ENCODE measurements around the gene KRT4.

DNA sequence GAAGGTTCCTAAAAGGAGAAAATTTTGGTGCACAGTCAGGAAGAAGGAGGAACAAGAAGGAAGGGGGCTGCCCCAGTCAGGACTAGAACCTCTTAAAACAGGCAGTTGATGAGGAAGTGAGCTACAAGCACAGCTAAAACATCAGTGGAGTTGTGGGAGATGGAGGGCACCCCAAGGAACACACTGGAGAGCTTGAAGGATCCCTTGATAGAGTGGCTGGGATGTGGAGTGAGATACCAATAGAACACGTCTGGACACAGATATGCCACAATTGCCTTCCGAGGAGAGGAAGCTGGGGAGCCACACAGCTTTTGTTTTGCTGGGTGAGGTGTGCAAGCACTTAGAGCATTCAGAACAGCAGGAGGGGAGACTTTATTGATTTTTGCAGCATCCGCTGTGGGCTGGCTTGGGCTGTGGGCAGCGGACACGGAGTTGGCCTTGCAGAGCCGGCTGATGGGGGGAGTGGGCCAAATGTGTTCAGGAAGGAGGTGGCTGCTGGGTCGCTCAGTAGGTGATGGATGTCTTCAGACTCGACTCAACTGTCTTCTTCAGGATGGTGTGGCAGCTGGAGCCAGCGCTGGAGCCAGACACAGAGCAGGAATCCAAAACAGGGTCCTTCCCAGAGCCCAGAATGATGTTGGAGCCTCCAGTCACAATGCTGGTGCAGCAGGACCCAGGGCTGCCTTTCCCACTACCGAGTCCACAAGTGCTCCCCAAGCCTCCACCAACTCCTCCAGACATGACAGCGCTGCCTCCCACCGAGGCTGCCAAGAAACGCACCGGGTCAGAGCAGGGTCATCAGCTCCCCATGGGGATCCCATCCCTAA is 24.9 kb upstream of the KRT4 start:
- TF ChIP-seq, protein P1, sequence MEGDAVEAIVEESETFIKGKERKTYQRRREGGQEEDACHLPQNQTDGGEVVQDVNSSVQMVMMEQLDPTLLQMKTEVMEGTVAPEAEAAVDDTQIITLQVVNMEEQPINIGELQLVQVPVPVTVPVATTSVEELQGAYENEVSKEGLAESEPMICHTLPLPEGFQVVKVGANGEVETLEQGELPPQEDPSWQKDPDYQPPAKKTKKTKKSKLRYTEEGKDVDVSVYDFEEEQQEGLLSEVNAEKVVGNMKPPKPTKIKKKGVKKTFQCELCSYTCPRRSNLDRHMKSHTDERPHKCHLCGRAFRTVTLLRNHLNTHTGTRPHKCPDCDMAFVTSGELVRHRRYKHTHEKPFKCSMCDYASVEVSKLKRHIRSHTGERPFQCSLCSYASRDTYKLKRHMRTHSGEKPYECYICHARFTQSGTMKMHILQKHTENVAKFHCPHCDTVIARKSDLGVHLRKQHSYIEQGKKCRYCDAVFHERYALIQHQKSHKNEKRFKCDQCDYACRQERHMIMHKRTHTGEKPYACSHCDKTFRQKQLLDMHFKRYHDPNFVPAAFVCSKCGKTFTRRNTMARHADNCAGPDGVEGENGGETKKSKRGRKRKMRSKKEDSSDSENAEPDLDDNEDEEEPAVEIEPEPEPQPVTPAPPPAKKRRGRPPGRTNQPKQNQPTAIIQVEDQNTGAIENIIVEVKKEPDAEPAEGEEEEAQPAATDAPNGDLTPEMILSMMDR (IDR thresholded peaks at IDR 0.05; ENCODE audit: low read depth, low read length, poor library complexity, severe bottlenecking) = no peak
- TF ChIP-seq EZH2phosphoT487 (IDR thresholded peaks at IDR 0.05; ENCODE audit: borderline replicate concordance, low read length) = no peak
